ENCODE data around the gene KRT79. TPM values are rescaled to one million over a fixed set of nuclear protein-coding genes. Genes with fewer than 3 reads are reported as not detected.

The KRT79 gene
- total RNA-seq, 1 donor from 2014 or later: not detected

DNA sequence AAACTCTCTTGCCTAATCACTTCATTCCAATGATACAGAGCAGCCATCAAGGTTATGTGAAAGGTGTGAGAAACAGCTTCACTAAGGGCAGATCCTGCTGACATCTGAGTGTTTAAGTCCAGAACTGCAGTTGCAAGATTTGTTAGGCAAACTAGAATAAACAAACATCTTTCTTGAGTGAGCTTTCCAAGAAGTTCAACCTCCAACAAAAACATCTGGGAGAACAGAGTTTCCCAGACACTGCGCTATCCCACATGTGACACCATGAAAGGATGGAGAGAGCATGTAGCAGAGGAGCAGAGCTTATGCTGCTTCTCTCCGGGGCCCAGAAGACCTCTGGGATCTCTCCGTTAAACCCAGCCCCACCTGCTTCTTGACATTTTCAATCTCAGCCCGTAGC is 62.6 kb downstream of the KRT79 start:
- no peak for DNase-seq (ENCODE audit: low read depth)

Other genes starting within 250 kb of the KRT79 start
- not detected in 2 replicates for gene KRT72, start 232.8 kb downstream of the KRT79 start, total RNA-seq
- gene KRT73, start 215.8 kb downstream of the KRT79 start, total RNA-seq: not detected in 2 replicates
- gene KRT2, start 182.1 kb downstream of the KRT79 start, total RNA-seq: not detected in 2 replicates
- not detected in 2 replicates for gene KRT1, start 153.9 kb downstream of the KRT79 start, total RNA-seq
- not detected in 2 replicates for gene KRT77, start 130.8 kb downstream of the KRT79 start, total RNA-seq
- gene KRT76, start 57.0 kb downstream of the KRT79 start, total RNA-seq: not detected in 2 replicates
- gene KRT3, start 38.2 kb downstream of the KRT79 start, total RNA-seq: not detected in 2 replicates
- gene KRT4, start 20.2 kb downstream of the KRT79 start, total RNA-seq: not detected in 2 replicates
- gene KRT78, start 14.7 kb upstream of the KRT79 start, total RNA-seq: not detected in 2 replicates
- gene KRT8, start 70.8 kb upstream of the KRT79 start, total RNA-seq: 390 and 919 TPM in 2 replicates
- gene KRT18, start 114.8 kb upstream of the KRT79 start, total RNA-seq: 294 and 1,160 TPM in 2 replicates
- gene EIF4B, start 172.1 kb upstream of the KRT79 start, total RNA-seq: 1,047 and 1,149 TPM in 2 replicates
- gene TNS2, start 215.8 kb upstream of the KRT79 start, total RNA-seq: 1.7 and 18.3 TPM in 2 replicates
- gene SPRYD3, start 245.1 kb upstream of the KRT79 start, total RNA-seq: 13.9 and 30.6 TPM in 2 replicates

Data from renal cortical epithelial cell (primary cell).